DND-41 (cell line): ENCODE measurements around the gene SMC1B.

Source experiments
- ATAC-seq: fragments of 200-7000 bp; cut with Tn5 transposase; 3 replicates; pipeline ENCODE4 v1.9.1; 2021; ENCODE audit warnings: low read depth; ENCODE audit not compliant: insufficient read depth
- DNase-seq: peaks from one replicate; pipeline ENCODE4 v3.0.0-alpha.2; 2020
- H2AFZ ChIP-seq: 2 replicates; pipeline ENCODE4 v1.6.0; 2012; ENCODE audit warnings: low read depth, low read length
- H3K27ac ChIP-seq: 2 replicates; pipeline ENCODE4 v1.5.1; 2012; ENCODE audit warnings: low read length, inconsistent platforms
- H3K27me3 ChIP-seq: fragments of 200-600 bp; sonication (generic); 2 replicates; pipeline ENCODE4 v1.6.0; 2012; ENCODE audit warnings: low read length, mild to moderate bottlenecking, inconsistent platforms; ENCODE audit not compliant: insufficient read depth, poor library complexity
- H3K36me3 ChIP-seq: 2 replicates; pipeline ENCODE4 v1.5.1; 2012; ENCODE audit warnings: low read length, inconsistent platforms; ENCODE audit not compliant: insufficient read depth
- H3K4me1 ChIP-seq: 2 replicates; pipeline ENCODE4 v1.5.1; 2012; ENCODE audit warnings: mild to moderate bottlenecking, low read length; ENCODE audit not compliant: insufficient read depth
- H3K4me2 ChIP-seq: 2 replicates; pipeline ENCODE4 v1.6.0; 2012; ENCODE audit warnings: mild to moderate bottlenecking, moderate library complexity, low read length, inconsistent platforms; ENCODE audit not compliant: insufficient read depth
- H3K4me3 ChIP-seq, 2 experiments: fragments of 200-600 bp in 1 of 2; shearing (Covaris generic) in 1 of 2; 2 replicates each; pipeline ENCODE4 v1.5.1; 2012 to 2016; ENCODE audit warnings: inconsistent platforms in 2 of 2, low read length in 2 of 2, mild to moderate bottlenecking in 2 of 2, low read depth in 1 of 2, moderate library complexity in 1 of 2
- H3K79me2 ChIP-seq: 2 replicates; pipeline ENCODE4 v1.6.0; 2012; ENCODE audit warnings: low read length, inconsistent platforms; ENCODE audit not compliant: insufficient read depth
- H3K9ac ChIP-seq: 2 replicates; pipeline ENCODE4 v1.6.0; 2012; ENCODE audit warnings: low read depth, mild to moderate bottlenecking, inconsistent platforms, low read length, moderate library complexity
- H3K9me3 ChIP-seq: 2 replicates; pipeline ENCODE4 v1.5.1; 2012; ENCODE audit warnings: low read length, moderate library complexity, mild to moderate bottlenecking, inconsistent platforms; ENCODE audit not compliant: insufficient read depth, severe bottlenecking
- H4K20me1 ChIP-seq: 2 replicates; pipeline ENCODE4 v1.6.0; 2012; ENCODE audit warnings: low read length; ENCODE audit not compliant: insufficient read depth
- EZH2 ChIP-seq: IDR thresholded peaks from 3 replicates; pipeline ENCODE4 v1.6.1; 2012; ENCODE audit warnings: borderline replicate concordance, low read depth, mild to moderate bottlenecking, moderate library complexity, low read length, inconsistent platforms; ENCODE audit not compliant: severe bottlenecking
- TF ChIP-seq, protein P1 (sequence below): IDR thresholded peaks from 2 replicates; pipeline ENCODE4 v1.5.1; 2012; ENCODE audit warnings: borderline replicate concordance, low read length, moderate library complexity, mild to moderate bottlenecking; ENCODE audit not compliant: poor library complexity, severe bottlenecking; ENCODE audit errors: extremely low read depth

SMC1B gene

DNA sequence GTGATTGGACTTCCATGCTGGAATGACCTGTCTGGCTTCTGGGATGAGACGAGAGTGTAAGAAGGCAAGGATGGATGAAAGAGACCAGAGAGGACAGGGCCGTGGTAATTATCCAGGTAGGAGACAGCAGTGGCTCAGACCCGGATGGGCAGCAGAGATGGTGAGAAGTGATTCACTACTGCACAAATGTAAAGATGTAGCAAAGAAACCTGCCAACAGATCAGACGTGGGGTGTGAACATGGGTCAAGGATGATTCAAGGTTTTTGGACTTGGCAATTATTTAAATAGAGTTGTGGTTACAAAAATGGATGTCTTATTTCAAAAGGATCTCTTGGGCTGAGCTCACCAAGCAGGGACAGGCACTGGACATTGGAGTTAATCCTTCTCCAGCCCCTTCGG, 32.8 kb upstream of the SMC1B start:
- H3K4me1 ChIP-seq: no peaks in the 10 kb centered on the region
- H3K4me3 ChIP-seq: no peak overlapping the region
- no peaks in the 10 kb centered on the region for H3K36me3 ChIP-seq
- ATAC-seq: no peak
- no peak overlapping the region for H2AFZ ChIP-seq
- DNase-seq: no peak
- no peak overlapping the region for H3K4me2 ChIP-seq
- H3K79me2 ChIP-seq: no peaks in the 10 kb centered on the region
- no peak overlapping the region for H3K9ac ChIP-seq
- no peaks in the 10 kb centered on the region for H4K20me1 ChIP-seq
- peaks cover 9% of the 10 kb centered on the region for H3K27me3 ChIP-seq
- TF ChIP-seq EZH2: no peak
- TF ChIP-seq, protein P1, sequence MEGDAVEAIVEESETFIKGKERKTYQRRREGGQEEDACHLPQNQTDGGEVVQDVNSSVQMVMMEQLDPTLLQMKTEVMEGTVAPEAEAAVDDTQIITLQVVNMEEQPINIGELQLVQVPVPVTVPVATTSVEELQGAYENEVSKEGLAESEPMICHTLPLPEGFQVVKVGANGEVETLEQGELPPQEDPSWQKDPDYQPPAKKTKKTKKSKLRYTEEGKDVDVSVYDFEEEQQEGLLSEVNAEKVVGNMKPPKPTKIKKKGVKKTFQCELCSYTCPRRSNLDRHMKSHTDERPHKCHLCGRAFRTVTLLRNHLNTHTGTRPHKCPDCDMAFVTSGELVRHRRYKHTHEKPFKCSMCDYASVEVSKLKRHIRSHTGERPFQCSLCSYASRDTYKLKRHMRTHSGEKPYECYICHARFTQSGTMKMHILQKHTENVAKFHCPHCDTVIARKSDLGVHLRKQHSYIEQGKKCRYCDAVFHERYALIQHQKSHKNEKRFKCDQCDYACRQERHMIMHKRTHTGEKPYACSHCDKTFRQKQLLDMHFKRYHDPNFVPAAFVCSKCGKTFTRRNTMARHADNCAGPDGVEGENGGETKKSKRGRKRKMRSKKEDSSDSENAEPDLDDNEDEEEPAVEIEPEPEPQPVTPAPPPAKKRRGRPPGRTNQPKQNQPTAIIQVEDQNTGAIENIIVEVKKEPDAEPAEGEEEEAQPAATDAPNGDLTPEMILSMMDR: no peak
- no peak overlapping the region for H3K27ac ChIP-seq
- no peaks in the 10 kb centered on the region for H3K9me3 ChIP-seq

DNA sequence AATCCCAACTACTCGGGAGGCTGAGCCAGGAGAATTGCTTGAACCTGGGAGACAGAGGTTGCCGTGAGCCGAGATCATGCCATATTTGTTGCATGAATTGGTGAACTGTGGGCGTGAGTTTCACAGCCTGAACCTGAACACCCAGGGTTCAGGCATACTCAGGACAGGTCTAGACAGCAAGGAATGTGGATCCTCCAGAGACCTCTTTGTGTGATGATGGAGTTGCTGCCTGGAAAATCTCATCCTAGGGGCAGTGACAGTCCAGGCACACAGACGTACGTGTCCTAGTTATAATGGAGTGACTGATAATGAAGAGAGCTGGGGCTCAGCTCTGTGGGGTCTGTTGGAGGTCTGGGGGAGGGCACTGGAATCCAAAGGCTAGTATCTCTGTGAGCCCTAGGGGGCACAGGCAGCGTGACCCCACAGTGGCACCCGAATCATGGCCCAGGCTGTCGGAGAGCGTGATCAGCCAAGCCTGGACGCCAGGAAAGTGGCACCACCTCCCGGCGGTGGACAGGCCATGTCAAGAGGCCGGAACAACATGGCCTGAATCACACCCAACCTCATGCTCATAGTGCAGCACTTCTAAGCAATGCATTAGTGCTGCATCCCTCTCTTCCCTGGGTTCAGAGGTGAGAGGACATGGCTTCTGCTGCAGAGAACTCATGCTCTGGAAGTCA, 31.8 kb upstream of the SMC1B start:
- Histone ChIP-seq H3K9me3 (no peaks in the 10 kb centered on the region), H3K9ac (no peak overlapping the region), H3K79me2 (no peaks in the 10 kb centered on the region), H2AFZ (no peak overlapping the region), H3K4me1 (no peaks in the 10 kb centered on the region), H3K27ac (no peak overlapping the region), H3K27me3 (peaks cover 9% of the 10 kb centered on the region), H3K36me3 (no peaks in the 10 kb centered on the region), H4K20me1 (no peaks in the 10 kb centered on the region), H3K4me3 (no peak overlapping the region), H3K4me2 (no peak overlapping the region)
- TF ChIP-seq, protein P1: no peak
- TF ChIP-seq EZH2: no peak
- DNase-seq (no peak), ATAC-seq (no peak)

DNA sequence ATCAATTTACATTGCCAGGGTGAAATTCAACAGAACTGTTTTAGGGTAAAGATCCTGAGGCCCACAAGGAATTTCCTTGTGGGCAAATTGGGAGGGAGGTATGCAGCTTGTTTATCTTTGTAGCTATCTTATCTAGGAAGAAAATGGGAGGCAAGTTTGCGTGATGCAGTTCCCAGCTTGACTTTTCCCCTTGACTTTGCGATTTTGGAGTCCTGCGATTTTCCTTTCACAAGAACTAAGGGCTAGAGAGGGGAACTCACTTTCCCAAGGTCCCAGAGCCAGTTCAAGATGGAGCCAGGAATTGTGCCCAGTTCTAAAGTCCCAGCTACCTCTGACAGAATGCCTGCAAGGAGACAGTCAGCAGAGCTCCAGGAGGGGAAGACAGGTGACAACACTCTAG, 30.8 kb upstream of the SMC1B start:
- DNase-seq (no peak), ATAC-seq (no peak)
- Histone ChIP-seq H3K79me2 (no peaks in the 10 kb centered on the region), H3K4me2 (no peak overlapping the region), H3K4me3 (no peak overlapping the region), H3K36me3 (no peaks in the 10 kb centered on the region), H3K9ac (no peak overlapping the region), H2AFZ (no peak overlapping the region), H3K27ac (no peak overlapping the region), H3K27me3 (peaks cover 7% of the 10 kb centered on the region), H4K20me1 (no peaks in the 10 kb centered on the region), H3K4me1 (no peaks in the 10 kb centered on the region), H3K9me3 (no peaks in the 10 kb centered on the region)
- TF ChIP-seq, protein P1: no peak
